ENCODE results near the gene TMEM44. TPM values are rescaled to one million over a fixed set of nuclear protein-coding genes. Genes with fewer than 3 reads are reported as not detected.
A peak's percentile ranks its signal among the peaks of the same experiment; 100 is the strongest.

Gene TMEM44
- total and polyA plus RNA-seq, 2 of the 4 experiments (the other 2 are of a cell fraction) = 9.7 to 24.2 TPM

DNA sequence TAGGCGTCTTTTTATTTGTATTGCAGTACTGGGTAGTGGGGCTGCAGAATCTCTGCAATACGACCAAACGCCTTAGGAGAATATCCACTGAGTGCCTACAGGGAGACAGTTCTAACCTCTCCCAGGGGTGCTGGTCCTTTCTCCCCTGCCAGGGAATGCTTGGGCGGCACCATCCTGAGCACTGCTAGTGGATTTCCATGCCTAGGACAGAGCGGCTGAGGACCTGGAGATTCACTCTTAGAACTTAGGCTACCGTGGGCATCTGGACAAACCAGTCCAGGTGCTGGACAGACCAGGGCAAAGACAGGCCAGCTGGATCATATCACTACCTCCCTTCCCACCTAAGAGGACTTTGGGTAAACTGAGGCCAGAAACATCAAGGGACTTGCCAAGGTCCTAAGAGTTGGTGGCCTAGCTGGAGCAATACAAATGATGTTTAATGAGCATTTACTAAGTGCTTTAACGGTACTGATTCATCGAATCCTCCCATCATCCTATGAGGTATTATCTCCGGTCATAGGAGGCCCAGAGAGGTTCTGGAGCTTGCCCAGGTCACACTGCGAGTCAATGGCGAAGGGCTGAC, 902 bp downstream of the TMEM44 start:
- H3K14ac ChIP-seq (replicated peaks; ENCODE audit: low read depth, low read length) = peak overlapping the region; percentile 81
- peak overlapping the region; percentile 68 for H2AK5ac ChIP-seq (ENCODE audit: low read depth, low read length)
- H2BK120ac ChIP-seq (ENCODE audit: low read depth, low read length) = no peak overlapping the region; the same call in 1 of the 2 replicates
- BruUV-seq (replicated peaks) = no TSS peak
- H2BK15ac ChIP-seq (ENCODE audit: low read depth, low read length) = no peak overlapping the region; the same call in 2 of the 3 replicates
- 85% methylated on average over 7 of the region's 11 CpGs; no CpG with 5 or more reads in 1 of the 2 experiments for WGBS, 2 experiments (ENCODE audit: extremely low coverage in 2 of 2, insufficient read length in 1 of 2)
- peak overlapping the region; percentile 93 for H2AFZ ChIP-seq (replicated peaks; ENCODE audit: low read length, poor library complexity)
- H2BK5ac ChIP-seq (ENCODE audit: low read depth, low read length, poor library complexity, severe bottlenecking) = no peak overlapping the region
- H4K5ac ChIP-seq (ENCODE audit: low read depth, low read length) = peak overlapping the region; percentile 7
- no peak overlapping the region for H4K91ac ChIP-seq (ENCODE audit: insufficient read depth, low read depth, low read length)
- H2BK20ac ChIP-seq (ENCODE audit: low read depth, low read length) = no peak overlapping the region
- peaks cover 13% of the 10 kb centered on the region for H3K9me1 ChIP-seq (ENCODE audit: insufficient read depth, low read length)
- peaks cover 23 to 45% of the 10 kb centered on the region in 2 experiments for H3K79me1 ChIP-seq (ENCODE audit: low read depth in 1 of 2, low read length in 2 of 2)
- peak overlapping the region; percentile 64 for H3K27ac ChIP-seq (ENCODE audit: insufficient read depth, low read length)
- ATAC-seq (ENCODE audit: low read depth) (no peak), DNase-seq (no peak)
- H3K23ac ChIP-seq (ENCODE audit: low read depth, low read length) = peak overlapping the region; percentile 36
- H2AK9ac ChIP-seq (replicated peaks; ENCODE audit: low read depth, low read length, poor library complexity) = peak overlapping the region; percentile 91
- dilution Hi-C loops (cut with HindIII; ENCODE audit: low sequenced_read_pairs, unreplicated experiment) = no loop called here
- peaks cover 3% of the 10 kb centered on the region for H3K4me1 ChIP-seq (ENCODE audit: control insufficient read depth, insufficient read depth, low read length)
- H3K4me3 ChIP-seq (ENCODE audit: insufficient read depth, low read depth, low read length) = peak overlapping the region; percentile 75
- intact Hi-C loops (cut with micrococcal nuclease) = no loop called here
- in situ Hi-C loops (cut with MboI; ENCODE audit: low sequenced_read_pairs) = no loop called here
- peak overlapping the region; percentile 21; the same call in 1 of the 2 replicates for H3K18ac ChIP-seq (ENCODE audit: low read depth, low read length)
- H3K4me2 ChIP-seq (ENCODE audit: low read depth, low read length) = peak overlapping the region; percentile 81
- CTCF ChIA-PET = interaction anchor here (0.6 kb wide), 1 partner anchor 27 kb away, joined by 3 read pairs; no protein-coding TSS in a partner anchor
- H4K20me1 ChIP-seq (ENCODE audit: insufficient read depth, low read length) = no peaks in the 10 kb centered on the region
- H3K27me3 ChIP-seq (ENCODE audit: control insufficient read depth, insufficient read depth, low read length) = no peaks in the 10 kb centered on the region
- H3K4ac ChIP-seq (ENCODE audit: low read depth, low read length) = peak overlapping the region; percentile 75
- H3K9me3 ChIP-seq (ENCODE audit: control insufficient read depth, insufficient read depth, low read length) = no peaks in the 10 kb centered on the region; the same call in 1 of the 2 replicates
- no peak overlapping the region; the same call in 1 of the 2 replicates for H3K56ac ChIP-seq (ENCODE audit: extremely low read depth, insufficient read depth, low read length)
- POLR2A ChIA-PET (ENCODE audit: unreplicated experiment) = no interaction called here
- TF ChIP-seq MXI1 (IDR thresholded peaks at IDR 0.05; ENCODE audit: borderline replicate concordance, low read depth, low read length) (no peak), MAZ (IDR thresholded peaks at IDR 0.05; ENCODE audit: borderline replicate concordance, low read depth, low read length) (no peak), RCOR1 (IDR thresholded peaks at IDR 0.05; ENCODE audit: insufficient replicate concordance, low read length) (no peak), CEBPB (IDR thresholded peaks at IDR 0.05; ENCODE audit: low read depth, low read length) (no peak), CHD1 (IDR thresholded peaks at IDR 0.05; ENCODE audit: low read depth, low read length) (0 out of 2 replicates have a peak, but pooled peaks have one; percentile 12), BHLHE40 (IDR thresholded peaks at IDR 0.05; ENCODE audit: low read depth, low read length) (no peak), SMC3 (IDR thresholded peaks at IDR 0.05; ENCODE audit: low read depth, low read length) (no peak), RAD21 (IDR thresholded peaks at IDR 0.05; ENCODE audit: low read length) (no peak), POLR2A (IDR thresholded peaks at IDR 0.05; ENCODE audit: low read depth, low read length) (no peak)
- H4K8ac ChIP-seq (ENCODE audit: low read depth in 2 of 2, low read length in 2 of 2) = peak overlapping the region; percentile 2 to 50; a peak in 1 of 4 replicates
- peak overlapping the region; percentile 71 for H3K9ac ChIP-seq (ENCODE audit: low read depth, low read length)
- peaks cover 22% of the 10 kb centered on the region; the same call in 1 of the 2 replicates for H3K36me3 ChIP-seq (ENCODE audit: control insufficient read depth, insufficient read depth, low read length)
